Tibial nerve (tissue), 3 donors: ENCODE data around the gene AEBP1.

ENCODE experiments used
- CTCF ChIP-seq, 5 experiments: fragments of 200-600 bp in 3 of 5; fragments of 450-650 bp in 2 of 5; sonication (generic) in 3 of 5; IDR thresholded peaks; one replicate each; pipeline ENCODE4 v1.5.1; 2016 to 2019; ENCODE audit warnings: antibody characterized with exemption in 5 of 5, mild to moderate bottlenecking in 3 of 5, moderate library complexity in 2 of 5
- POLR2A ChIP-seq, 2 donors: fragments of 450-650 bp; IDR thresholded peaks; one replicate each; pipeline ENCODE4 v1.6.1; 2017; ENCODE audit warnings: antibody characterized with exemption in 2 of 2, mild to moderate bottlenecking in 2 of 2, moderate library complexity in 2 of 2

- TF ChIP-seq CTCF (IDR thresholded peaks at IDR 0.05) (no peak), POLR2A (IDR thresholded peaks at IDR 0.05) (no peak)
Observed at GRCh38 chr7:44064791-44065430, 39.2 kb upstream of the AEBP1 start.
